Upper lobe of left lung (tissue), 6 donors: ENCODE measurements around the gene NEURL1B. TPM values are rescaled to one million over a fixed set of nuclear protein-coding genes. Genes with fewer than 3 reads are reported as not detected.
A peak's percentile ranks its signal among the peaks of the same experiment; 100 is the strongest.

Source experiments
- ATAC-seq, 2 donors: fragments of 200-7000 bp; cut with Tn5 transposase; one replicate each; pipeline ENCODE4 v1.9.1; 2022; ENCODE audit warnings: mild to moderate bottlenecking in 2 of 2, moderate library complexity in 2 of 2; ENCODE audit not compliant: low FRiP score in 2 of 2
- DNase-seq, 2 donors: peaks; one replicate each; pipeline ENCODE4 v3.0.0-alpha.2; 2019 to 2020
- H3K27ac ChIP-seq, 4 donors: fragments of 200-600 bp; sonication (generic); one replicate each; pipeline ENCODE4 v1.5.1; 2016 to 2019
- H3K27me3 ChIP-seq, 4 donors: fragments of 200-600 bp; sonication (generic); one replicate each; pipeline ENCODE4 v1.5.1; 2017 to 2019
- H3K36me3 ChIP-seq, 4 donors: fragments of 200-600 bp; sonication (generic); one replicate each; pipeline ENCODE4 v1.5.1; 2016 to 2019
- H3K4me1 ChIP-seq, 4 donors: fragments of 200-600 bp; sonication (generic); one replicate each; pipeline ENCODE4 v1.5.1; 2018 to 2019
- H3K4me3 ChIP-seq, 4 donors: fragments of 200-600 bp; sonication (generic); one replicate each; pipeline ENCODE4 v1.5.1; 2017 to 2019; ENCODE audit warnings: mild to moderate bottlenecking in 2 of 4, moderate library complexity in 1 of 4
- H3K9me3 ChIP-seq, 4 donors: fragments of 200-600 bp; sonication (generic); one replicate each; pipeline ENCODE4 v1.5.1; 2018 to 2019
- EP300 ChIP-seq, 4 donors: sonication (generic); formaldehyde crosslinking; IDR thresholded peaks; one replicate each; pipeline ENCODE4 v1.5.1; 2017; ENCODE audit warnings: antibody characterized with exemption in 4 of 4, control low read depth in 2 of 4
- POLR2A ChIP-seq, 4 donors: fragments of 450-650 bp; IDR thresholded peaks; one replicate each; pipeline ENCODE4 v1.5.1; 2016 to 2017; ENCODE audit warnings: antibody characterized with exemption in 4 of 4, mild to moderate bottlenecking in 2 of 4
- POLR2AphosphoS5 ChIP-seq, 2 donors: sonication (generic); formaldehyde crosslinking; IDR thresholded peaks; one replicate each; pipeline ENCODE4 v1.5.1; 2017; ENCODE audit warnings: antibody characterized with exemption in 2 of 2
- WGBS, 2 donors: methylation state at CpG; one replicate each; pipeline ENCODE4 v1.1.5; 2017 to 2018; 5-methylcytosine and 5-hydroxymethylcytosine counted together
- total RNA-seq, 6 donors: library from RNA; depleted of rRNA in 4 of 6; stranded (reverse); fragments of >200 nt in 4 of 6; gene quantifications; one replicate each; pipeline versions ENCODE4 v1.1.0 to v1.2.1, GENCODE V29; 2016 to 2021
- TF ChIP-seq, protein P1 (sequence below), 6 experiments: fragments of 450-650 bp in 4 of 6; fragments of 200-600 bp in 2 of 6; sonication (generic) in 2 of 6; IDR thresholded peaks; one replicate each; pipeline ENCODE4 v1.5.1; 2016 to 2019; ENCODE audit warnings: antibody characterized with exemption in 6 of 6
- donor health status: DM: no; HTN: no; CAD: no; lungs with moderate emphysema.
- donor health status: DM: no; HTN: yes; CAD: no; lungs with severe emphysema.

NEURL1B gene
- total RNA-seq, 6 donors from 2014 or later, result 6.3 to 29.4 (median 15.1) TPM

DNA sequence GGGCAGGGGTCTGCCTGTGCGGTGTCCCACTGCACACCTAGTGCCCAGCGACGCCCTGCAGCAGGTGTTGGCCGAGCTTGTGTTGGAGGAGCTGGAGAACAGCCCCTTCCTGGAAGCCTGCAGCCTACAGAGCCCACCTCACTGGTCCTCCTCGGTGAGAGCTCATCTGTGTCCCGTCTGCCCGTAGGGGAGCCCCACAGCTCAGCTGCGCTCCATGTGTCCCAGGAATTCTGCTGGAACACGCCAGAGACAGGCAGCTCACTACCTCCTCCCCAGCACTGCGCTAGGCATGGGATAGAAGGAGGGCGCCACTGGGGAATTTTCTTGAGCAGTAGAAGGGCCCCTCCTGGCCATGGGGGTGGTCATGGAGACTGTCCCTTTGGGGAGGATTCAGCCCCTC is 85.9 kb downstream of the NEURL1B start:
- TF ChIP-seq, protein P1, sequence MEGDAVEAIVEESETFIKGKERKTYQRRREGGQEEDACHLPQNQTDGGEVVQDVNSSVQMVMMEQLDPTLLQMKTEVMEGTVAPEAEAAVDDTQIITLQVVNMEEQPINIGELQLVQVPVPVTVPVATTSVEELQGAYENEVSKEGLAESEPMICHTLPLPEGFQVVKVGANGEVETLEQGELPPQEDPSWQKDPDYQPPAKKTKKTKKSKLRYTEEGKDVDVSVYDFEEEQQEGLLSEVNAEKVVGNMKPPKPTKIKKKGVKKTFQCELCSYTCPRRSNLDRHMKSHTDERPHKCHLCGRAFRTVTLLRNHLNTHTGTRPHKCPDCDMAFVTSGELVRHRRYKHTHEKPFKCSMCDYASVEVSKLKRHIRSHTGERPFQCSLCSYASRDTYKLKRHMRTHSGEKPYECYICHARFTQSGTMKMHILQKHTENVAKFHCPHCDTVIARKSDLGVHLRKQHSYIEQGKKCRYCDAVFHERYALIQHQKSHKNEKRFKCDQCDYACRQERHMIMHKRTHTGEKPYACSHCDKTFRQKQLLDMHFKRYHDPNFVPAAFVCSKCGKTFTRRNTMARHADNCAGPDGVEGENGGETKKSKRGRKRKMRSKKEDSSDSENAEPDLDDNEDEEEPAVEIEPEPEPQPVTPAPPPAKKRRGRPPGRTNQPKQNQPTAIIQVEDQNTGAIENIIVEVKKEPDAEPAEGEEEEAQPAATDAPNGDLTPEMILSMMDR (IDR thresholded peaks at IDR 0.05), result no peak
- TF ChIP-seq POLR2AphosphoS5 (IDR thresholded peaks at IDR 0.05) (no peak), POLR2A (IDR thresholded peaks at IDR 0.05) (no peak), EP300 (IDR thresholded peaks at IDR 0.05) (no peak)
- Histone ChIP-seq H3K4me3 (no peak overlapping the region), H3K27ac (no peak overlapping the region), H3K9me3 (no peaks in the 10 kb centered on the region), H3K4me1 (peaks cover 7 to 16% (median 9%) of the 10 kb centered on the region in 4 donors), H3K36me3 (no peaks in the 10 kb centered on the region), H3K27me3 (no peaks in the 10 kb centered on the region)
- ATAC-seq, result no peak
- DNase-seq, result peak in 1 of 2 donors; percentile 46
- WGBS, 2 donors, result 93 to 95% methylated on average over 6 to 10 of the region's 11 CpGs

DNA sequence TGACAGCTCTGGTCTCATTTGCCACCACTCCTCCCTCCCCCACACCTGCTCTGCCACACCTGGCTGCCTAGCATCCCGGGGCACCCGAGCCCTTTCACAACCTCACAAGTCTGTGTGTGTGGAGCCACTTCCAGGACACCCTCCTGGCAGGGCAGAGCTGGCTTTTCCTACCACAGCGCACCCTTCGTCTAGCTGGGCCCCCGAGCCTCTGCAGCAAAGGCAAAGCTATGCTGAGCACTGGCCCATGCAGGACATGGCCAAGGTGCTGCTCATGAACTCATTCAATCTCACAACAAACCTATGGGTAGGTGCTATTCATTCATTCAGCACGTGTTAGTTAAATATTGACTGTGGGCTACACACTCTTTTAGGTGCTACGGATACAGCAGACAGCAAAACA is 86.5 kb downstream of the NEURL1B start:
- TF ChIP-seq, protein P1 (IDR thresholded peaks at IDR 0.05), result no peak
- TF ChIP-seq EP300 (IDR thresholded peaks at IDR 0.05) (no peak), POLR2AphosphoS5 (IDR thresholded peaks at IDR 0.05) (no peak), POLR2A (IDR thresholded peaks at IDR 0.05) (no peak)
- H3K27me3 ChIP-seq, result no peaks in the 10 kb centered on the region
- DNase-seq, result peak; percentile 39 to 78

DNA sequence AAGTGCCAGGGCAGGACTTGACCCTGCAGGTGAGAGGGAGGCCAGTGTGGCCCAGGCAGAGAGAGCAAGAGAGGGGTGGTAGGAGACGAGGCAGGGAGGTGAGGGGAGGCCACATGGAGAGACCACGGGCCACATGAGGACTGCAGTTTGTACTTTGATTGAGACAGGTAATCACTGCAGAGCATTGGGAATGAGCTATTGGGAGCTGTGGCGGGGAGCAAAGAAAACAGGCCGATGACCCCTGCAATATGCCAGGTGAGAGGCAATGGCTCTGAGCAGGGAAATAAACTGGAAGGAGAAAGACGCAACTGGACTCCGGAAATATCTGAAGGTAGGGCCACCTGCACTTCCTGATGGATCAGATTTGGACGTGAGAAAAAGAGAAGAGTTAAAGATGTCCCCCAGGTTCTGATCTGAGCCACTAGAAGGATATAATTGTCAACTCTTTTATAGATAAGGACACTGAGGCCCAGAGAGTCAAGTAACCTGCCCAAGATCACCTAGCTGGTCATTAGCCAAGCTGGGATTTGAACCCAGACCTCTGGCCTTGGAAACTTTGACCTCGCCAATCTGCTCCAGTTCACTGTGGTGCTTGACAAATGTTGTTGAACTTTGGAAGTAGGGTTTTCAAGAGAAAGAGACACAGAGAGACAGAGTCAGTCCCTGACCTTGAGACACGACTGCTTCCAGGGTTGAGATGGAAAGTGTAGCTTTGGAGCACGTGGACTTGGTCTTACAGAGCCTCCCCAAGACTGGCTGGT is 87.6 kb downstream of the NEURL1B start:
- no peaks in the 10 kb centered on the region for H3K9me3 ChIP-seq
- no peak for ATAC-seq
- no peaks in the 10 kb centered on the region for H3K27me3 ChIP-seq
- no peak overlapping the region for H3K27ac ChIP-seq
- TF ChIP-seq, protein P1 (IDR thresholded peaks at IDR 0.05), result no peak
- TF ChIP-seq POLR2AphosphoS5 (IDR thresholded peaks at IDR 0.05), result no peak
- no peak for TF ChIP-seq POLR2A (IDR thresholded peaks at IDR 0.05)
- TF ChIP-seq EP300 (IDR thresholded peaks at IDR 0.05), result no peak
- 85 to 87% methylated on average over 10 of the region's 10 CpGs for WGBS, 2 donors
- no peak for DNase-seq
- peaks cover 10 to 18% (median 15%) of the 10 kb centered on the region in 4 donors for H3K4me1 ChIP-seq
- no peaks in the 10 kb centered on the region for H3K36me3 ChIP-seq
- H3K4me3 ChIP-seq, result no peak overlapping the region

More for the DNA sequence above, 86.5 kb downstream of the NEURL1B start:
- Histone ChIP-seq H3K36me3 (no peaks in the 10 kb centered on the region), H3K9me3 (no peaks in the 10 kb centered on the region), H3K27ac (no peak overlapping the region), H3K4me1 (peaks cover 2 to 11% (median 7%) of the 10 kb centered on the region in 4 donors), H3K4me3 (no peak overlapping the region)
- ATAC-seq, result no peak
- 67 to 89% methylated on average over 7 of the region's 7 CpGs for WGBS, 2 donors

DNA sequence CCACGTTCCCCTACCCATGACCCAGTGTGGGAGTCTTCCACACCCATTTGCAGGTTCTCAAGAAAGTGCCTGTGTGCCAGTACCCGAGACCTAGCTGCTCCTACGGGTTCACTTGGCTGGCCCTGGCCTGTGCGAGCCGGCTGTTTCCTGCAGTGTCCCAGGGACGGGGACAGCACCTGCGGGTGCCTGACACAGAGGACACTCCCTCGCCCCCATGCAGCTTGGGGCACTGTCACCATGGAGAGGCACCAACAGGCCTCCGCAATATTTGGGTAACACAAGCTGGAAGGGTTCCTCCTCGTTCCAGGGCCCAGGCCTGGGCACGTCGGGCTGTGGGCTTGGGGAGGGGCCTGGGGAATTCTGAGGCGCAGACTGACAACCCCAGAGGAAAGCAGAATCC is 88.5 kb downstream of the NEURL1B start:
- TF ChIP-seq POLR2A (IDR thresholded peaks at IDR 0.05) (no peak), POLR2AphosphoS5 (IDR thresholded peaks at IDR 0.05) (no peak), EP300 (IDR thresholded peaks at IDR 0.05) (no peak)
- TF ChIP-seq, protein P1 (IDR thresholded peaks at IDR 0.05), result no peak
- Histone ChIP-seq H3K27me3 (no peaks in the 10 kb centered on the region), H3K27ac (no peak overlapping the region), H3K9me3 (no peaks in the 10 kb centered on the region), H3K4me1 (peaks cover 18 to 27% (median 23%) of the 10 kb centered on the region in 4 donors), H3K36me3 (no peaks in the 10 kb centered on the region), H3K4me3 (no peak overlapping the region)
- DNase-seq (peak in 1 of 2 donors; percentile 63), ATAC-seq (no peak)
- 90% methylated on average over 2 to 13 of the region's 13 CpGs for WGBS, 2 donors
